DND-41 (cell line): ENCODE measurements around the gene HPS5.

Experiments used
- ATAC-seq: fragments of 200-7000 bp; cut with Tn5 transposase; 3 replicates; pipeline ENCODE4 v1.9.1; 2021; ENCODE audit warnings: low read depth; ENCODE audit not compliant: insufficient read depth
- DNase-seq: peaks from one replicate; pipeline ENCODE4 v3.0.0-alpha.2; 2020
- H2AFZ ChIP-seq: 2 replicates; pipeline ENCODE4 v1.6.0; 2012; ENCODE audit warnings: low read depth, low read length
- H3K27ac ChIP-seq: 2 replicates; pipeline ENCODE4 v1.5.1; 2012; ENCODE audit warnings: low read length, inconsistent platforms
- H3K27me3 ChIP-seq: fragments of 200-600 bp; sonication (generic); 2 replicates; pipeline ENCODE4 v1.6.0; 2012; ENCODE audit warnings: low read length, mild to moderate bottlenecking, inconsistent platforms; ENCODE audit not compliant: insufficient read depth, poor library complexity
- H3K36me3 ChIP-seq: 2 replicates; pipeline ENCODE4 v1.5.1; 2012; ENCODE audit warnings: low read length, inconsistent platforms; ENCODE audit not compliant: insufficient read depth
- H3K4me1 ChIP-seq: 2 replicates; pipeline ENCODE4 v1.5.1; 2012; ENCODE audit warnings: mild to moderate bottlenecking, low read length; ENCODE audit not compliant: insufficient read depth
- H3K4me2 ChIP-seq: 2 replicates; pipeline ENCODE4 v1.6.0; 2012; ENCODE audit warnings: mild to moderate bottlenecking, moderate library complexity, low read length, inconsistent platforms; ENCODE audit not compliant: insufficient read depth
- H3K4me3 ChIP-seq, 2 experiments: fragments of 200-600 bp in 1 of 2; shearing (Covaris generic) in 1 of 2; 2 replicates each; pipeline ENCODE4 v1.5.1; 2012 to 2016; ENCODE audit warnings: inconsistent platforms in 2 of 2, low read length in 2 of 2, mild to moderate bottlenecking in 2 of 2, low read depth in 1 of 2, moderate library complexity in 1 of 2
- H3K79me2 ChIP-seq: 2 replicates; pipeline ENCODE4 v1.6.0; 2012; ENCODE audit warnings: low read length, inconsistent platforms; ENCODE audit not compliant: insufficient read depth
- H3K9ac ChIP-seq: 2 replicates; pipeline ENCODE4 v1.6.0; 2012; ENCODE audit warnings: low read depth, mild to moderate bottlenecking, inconsistent platforms, low read length, moderate library complexity
- H3K9me3 ChIP-seq: 2 replicates; pipeline ENCODE4 v1.5.1; 2012; ENCODE audit warnings: low read length, moderate library complexity, mild to moderate bottlenecking, inconsistent platforms; ENCODE audit not compliant: insufficient read depth, severe bottlenecking
- H4K20me1 ChIP-seq: 2 replicates; pipeline ENCODE4 v1.6.0; 2012; ENCODE audit warnings: low read length; ENCODE audit not compliant: insufficient read depth
- EZH2 ChIP-seq: IDR thresholded peaks from 3 replicates; pipeline ENCODE4 v1.6.1; 2012; ENCODE audit warnings: borderline replicate concordance, low read depth, mild to moderate bottlenecking, moderate library complexity, low read length, inconsistent platforms; ENCODE audit not compliant: severe bottlenecking
- TF ChIP-seq, protein P1 (sequence below): IDR thresholded peaks from 2 replicates; pipeline ENCODE4 v1.5.1; 2012; ENCODE audit warnings: borderline replicate concordance, low read length, moderate library complexity, mild to moderate bottlenecking; ENCODE audit not compliant: poor library complexity, severe bottlenecking; ENCODE audit errors: extremely low read depth

The HPS5 gene

DNA sequence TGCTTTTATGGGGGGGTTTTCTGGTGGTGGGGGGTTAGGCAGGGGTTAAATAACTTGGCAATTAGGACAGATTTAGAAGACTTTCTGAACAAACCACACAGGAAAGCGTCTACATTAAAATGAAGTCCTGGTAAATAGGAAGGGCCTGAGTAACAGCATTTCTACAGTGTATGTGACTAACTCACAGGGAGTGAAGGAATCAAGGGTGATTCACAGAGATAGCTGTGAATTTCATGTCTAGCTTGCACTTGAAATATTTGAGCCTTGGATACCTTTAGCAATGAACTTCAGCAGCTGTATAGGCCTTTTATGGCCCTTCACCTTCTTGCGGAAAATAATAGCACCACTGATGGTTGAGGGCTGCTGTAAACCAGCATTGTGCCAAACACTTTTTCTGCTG is 46.3 kb upstream of the HPS5 start:
- Histone ChIP-seq H3K4me2 (no peak overlapping the region), H3K27ac (no peak overlapping the region), H3K9ac (no peak overlapping the region), H3K4me3 (no peak overlapping the region), H3K4me1 (no peaks in the 10 kb centered on the region), H4K20me1 (no peaks in the 10 kb centered on the region), H3K79me2 (no peaks in the 10 kb centered on the region), H3K36me3 (peaks cover 45% of the 10 kb centered on the region), H2AFZ (no peak overlapping the region), H3K27me3 (no peaks in the 10 kb centered on the region), H3K9me3 (no peaks in the 10 kb centered on the region)
- ATAC-seq (no peak), DNase-seq (no peak)
- TF ChIP-seq, protein P1, sequence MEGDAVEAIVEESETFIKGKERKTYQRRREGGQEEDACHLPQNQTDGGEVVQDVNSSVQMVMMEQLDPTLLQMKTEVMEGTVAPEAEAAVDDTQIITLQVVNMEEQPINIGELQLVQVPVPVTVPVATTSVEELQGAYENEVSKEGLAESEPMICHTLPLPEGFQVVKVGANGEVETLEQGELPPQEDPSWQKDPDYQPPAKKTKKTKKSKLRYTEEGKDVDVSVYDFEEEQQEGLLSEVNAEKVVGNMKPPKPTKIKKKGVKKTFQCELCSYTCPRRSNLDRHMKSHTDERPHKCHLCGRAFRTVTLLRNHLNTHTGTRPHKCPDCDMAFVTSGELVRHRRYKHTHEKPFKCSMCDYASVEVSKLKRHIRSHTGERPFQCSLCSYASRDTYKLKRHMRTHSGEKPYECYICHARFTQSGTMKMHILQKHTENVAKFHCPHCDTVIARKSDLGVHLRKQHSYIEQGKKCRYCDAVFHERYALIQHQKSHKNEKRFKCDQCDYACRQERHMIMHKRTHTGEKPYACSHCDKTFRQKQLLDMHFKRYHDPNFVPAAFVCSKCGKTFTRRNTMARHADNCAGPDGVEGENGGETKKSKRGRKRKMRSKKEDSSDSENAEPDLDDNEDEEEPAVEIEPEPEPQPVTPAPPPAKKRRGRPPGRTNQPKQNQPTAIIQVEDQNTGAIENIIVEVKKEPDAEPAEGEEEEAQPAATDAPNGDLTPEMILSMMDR, result no peak
- no peak for TF ChIP-seq EZH2

DNA sequence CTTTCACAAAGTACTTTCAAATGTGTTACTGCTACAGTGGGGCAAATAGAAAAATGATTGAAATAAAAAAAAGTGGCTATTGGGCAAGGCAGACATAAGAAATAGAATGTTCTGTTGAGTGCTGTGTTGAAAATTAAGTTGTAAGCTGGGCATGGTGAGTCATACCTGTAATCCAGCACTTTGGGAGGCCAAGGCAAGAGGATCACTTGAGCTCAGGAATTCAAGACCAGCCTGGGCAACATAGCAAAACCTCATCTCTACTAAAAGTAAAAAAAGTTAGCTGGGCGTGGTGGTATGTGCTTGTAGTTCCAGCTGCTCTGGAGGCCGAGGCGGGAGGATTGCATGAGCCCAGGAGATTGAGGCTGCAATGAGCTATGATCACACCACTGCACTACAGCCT is 45.5 kb upstream of the HPS5 start:
- no peaks in the 10 kb centered on the region for H3K27me3 ChIP-seq
- H3K4me3 ChIP-seq, result no peak overlapping the region
- no peak for DNase-seq
- no peak overlapping the region for H3K27ac ChIP-seq
- no peak; the same call in 2 of the 3 replicates for ATAC-seq
- TF ChIP-seq, protein P1, result no peak
- TF ChIP-seq EZH2, result no peak
- H3K4me2 ChIP-seq, result no peak overlapping the region
- H4K20me1 ChIP-seq, result no peaks in the 10 kb centered on the region
- H3K9ac ChIP-seq, result no peak overlapping the region
- no peaks in the 10 kb centered on the region for H3K4me1 ChIP-seq
- no peaks in the 10 kb centered on the region for H3K79me2 ChIP-seq
- H2AFZ ChIP-seq, result no peak overlapping the region
- H3K9me3 ChIP-seq, result no peaks in the 10 kb centered on the region
- peaks cover 49% of the 10 kb centered on the region for H3K36me3 ChIP-seq

DNA sequence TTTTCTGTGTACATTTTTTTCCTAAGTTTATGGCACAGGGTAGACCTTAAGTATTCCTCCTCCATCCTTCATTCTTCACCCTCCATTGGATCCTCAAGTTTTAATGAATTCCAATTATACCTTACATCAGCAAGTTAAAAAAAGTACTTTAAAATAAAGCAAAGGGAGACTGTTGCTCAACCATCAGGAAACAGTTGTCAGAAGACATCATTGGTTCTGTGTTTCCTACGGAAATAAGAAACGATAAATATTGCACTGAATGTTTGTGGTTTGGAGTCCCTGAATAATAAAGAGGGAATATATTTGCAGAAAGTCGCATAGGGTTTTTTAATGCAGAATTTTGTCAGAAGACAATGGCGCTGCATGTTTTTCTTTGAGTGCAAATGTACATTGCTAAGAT is 44.3 kb upstream of the HPS5 start:
- Histone ChIP-seq H3K4me1 (no peaks in the 10 kb centered on the region), H3K9me3 (no peaks in the 10 kb centered on the region), H3K79me2 (no peaks in the 10 kb centered on the region), H3K27ac (no peak overlapping the region), H3K4me2 (no peak overlapping the region), H4K20me1 (no peaks in the 10 kb centered on the region), H3K27me3 (no peaks in the 10 kb centered on the region), H2AFZ (no peak overlapping the region), H3K4me3 (no peak overlapping the region), H3K9ac (no peak overlapping the region), H3K36me3 (peaks cover 59% of the 10 kb centered on the region)
- TF ChIP-seq EZH2, result no peak
- TF ChIP-seq, protein P1, result no peak
- ATAC-seq (no peak), DNase-seq (no peak)

DNA sequence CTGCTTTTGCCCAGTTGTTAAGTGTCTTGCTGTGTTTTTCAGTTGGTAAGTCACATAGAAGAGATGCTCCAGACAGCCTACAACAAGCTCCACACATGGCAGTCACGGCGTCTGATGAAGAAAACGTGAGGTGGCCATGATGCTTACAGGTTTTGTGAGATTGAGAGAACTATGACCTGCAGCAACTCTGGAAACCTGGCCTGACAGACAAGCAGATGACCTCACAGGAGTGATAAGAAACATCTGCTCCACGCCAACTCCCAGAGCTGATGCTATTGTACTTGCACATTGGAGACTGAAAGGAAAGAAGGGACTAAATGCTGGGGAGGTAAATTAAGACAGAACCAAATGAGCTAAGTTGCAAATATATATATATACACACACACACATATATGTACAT is 43.8 kb upstream of the HPS5 start:
- Histone ChIP-seq H3K9me3 (no peaks in the 10 kb centered on the region), H3K4me1 (no peaks in the 10 kb centered on the region), H3K9ac (no peak overlapping the region), H3K4me2 (no peak overlapping the region), H3K79me2 (no peaks in the 10 kb centered on the region), H3K27ac (no peak overlapping the region), H3K36me3 (peaks cover 63% of the 10 kb centered on the region), H4K20me1 (no peaks in the 10 kb centered on the region), H3K27me3 (no peaks in the 10 kb centered on the region), H2AFZ (no peak overlapping the region), H3K4me3 (no peak overlapping the region)
- no peak for TF ChIP-seq EZH2
- TF ChIP-seq, protein P1, result no peak
- DNase-seq (no peak), ATAC-seq (no peak)
